A673 (cell line): Measurements from ENCODE around the gene SNAI3.

ENCODE experiments used
- CTCF ChIP-seq: fragments of 300-800, 200-600 bp; sonication (generic); conservative IDR thresholded peaks from 2 replicates; pipeline ENCODE4 v1.5.1; 2017; ENCODE audit warnings: low read depth, mild to moderate bottlenecking, antibody characterized with exemption, low read length, moderate library complexity, mixed read lengths
- EZH2 ChIP-seq: fragments of 200-600 bp; sonication (generic); IDR thresholded peaks from 2 replicates; pipeline ENCODE4 v1.6.1; 2017; ENCODE audit warnings: borderline replicate concordance, low read depth, mild to moderate bottlenecking, mixed read lengths, antibody characterized with exemption, low read length; ENCODE audit not compliant: poor library complexity, severe bottlenecking

GRCh38 chr16:88687676-88688012, 1.3 kb upstream of the SNAI3 start:
- TF ChIP-seq CTCF, result no peak
- no peak for TF ChIP-seq EZH2
